ENCODE measurements around the gene LCE1F.

LCE1F gene

DNA sequence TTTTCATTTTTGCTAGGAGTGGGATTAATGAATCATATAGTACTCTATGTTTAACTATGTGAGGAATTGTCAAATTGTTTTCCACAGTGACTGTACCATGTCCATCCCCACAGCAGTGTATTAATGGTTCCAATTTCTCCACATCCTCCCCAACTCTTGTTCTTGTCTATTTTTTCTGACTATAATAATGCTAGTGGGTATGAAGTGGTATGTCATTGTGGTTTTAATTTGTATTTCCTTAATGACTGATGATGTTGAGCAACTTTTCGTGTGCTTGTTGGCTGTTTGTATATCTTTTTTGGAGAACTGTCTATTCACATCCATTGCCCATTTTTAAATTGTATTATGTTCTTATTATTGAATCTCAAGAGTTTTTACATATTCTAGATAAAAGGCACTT lies 27.1 kb upstream of the LCE1F start:
- H3K9me3 ChIP-seq (ENCODE audit: control insufficient read depth in 1 of 2, low read length in 2 of 2): no peaks in the 10 kb centered on the region
- no peaks in the 10 kb centered on the region for H3K27me3 ChIP-seq (ENCODE audit: control insufficient read depth in 1 of 2, insufficient read depth in 2 of 2, low read length in 2 of 2)
- H3K4me1 ChIP-seq (ENCODE audit: control insufficient read depth in 1 of 2, insufficient read depth in 2 of 2, low read length in 2 of 2): no peaks in the 10 kb centered on the region
- no peak overlapping the region for H3K4me3 ChIP-seq (ENCODE audit: low read depth in 1 of 2, low read length in 2 of 2)
- H3K27ac ChIP-seq (ENCODE audit: low read depth, low read length): no peak overlapping the region
- no peaks in the 10 kb centered on the region for H3K36me3 ChIP-seq (ENCODE audit: control insufficient read depth in 1 of 2, insufficient read depth in 2 of 2, low read length in 2 of 2)
- H3K9ac ChIP-seq (ENCODE audit: low read depth in 1 of 2, low read length in 2 of 2): no peak overlapping the region

- no peak overlapping the region for H3K4me3 ChIP-seq (ENCODE audit: low read depth in 1 of 2, low read length in 2 of 2)
- no peak overlapping the region for H3K9ac ChIP-seq (ENCODE audit: low read depth in 1 of 2, low read length in 2 of 2)
- no peaks in the 10 kb centered on the region for H3K9me3 ChIP-seq (ENCODE audit: control insufficient read depth in 1 of 2, low read length in 2 of 2)
- H3K36me3 ChIP-seq (ENCODE audit: control insufficient read depth in 1 of 2, insufficient read depth in 2 of 2, low read length in 2 of 2): no peaks in the 10 kb centered on the region
- H3K27ac ChIP-seq (ENCODE audit: low read depth, low read length): no peak overlapping the region
- H3K27me3 ChIP-seq (ENCODE audit: control insufficient read depth in 1 of 2, insufficient read depth in 2 of 2, low read length in 2 of 2): no peaks in the 10 kb centered on the region
- no peaks in the 10 kb centered on the region for H3K4me1 ChIP-seq (ENCODE audit: control insufficient read depth in 1 of 2, insufficient read depth in 2 of 2, low read length in 2 of 2)
These were observed 22.7 kb upstream of the LCE1F start for GRCh38 chr1:152752225-152752624.

DNA sequence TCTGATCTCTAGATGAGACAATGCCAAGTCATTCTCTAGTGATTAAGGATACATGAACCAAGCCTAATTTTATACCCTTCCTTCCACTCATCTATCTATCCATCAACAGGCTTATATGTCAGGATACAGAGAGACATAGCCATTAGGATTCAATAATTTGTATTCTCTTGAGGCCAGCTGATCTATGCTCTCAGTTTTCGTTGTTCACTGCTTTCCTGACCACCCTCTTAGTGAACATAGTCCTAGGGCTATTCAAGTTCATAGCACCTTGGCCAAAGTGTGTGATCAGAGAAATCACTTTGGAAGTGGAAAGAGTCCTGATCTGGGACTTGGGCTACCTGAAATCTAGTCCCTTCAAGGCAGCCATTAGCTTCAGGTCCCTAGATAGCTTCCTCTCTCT lies 21.4 kb upstream of the LCE1F start:
- no peaks in the 10 kb centered on the region for H3K27me3 ChIP-seq (ENCODE audit: control insufficient read depth in 1 of 2, insufficient read depth in 2 of 2, low read length in 2 of 2)
- no peaks in the 10 kb centered on the region for H3K4me1 ChIP-seq (ENCODE audit: control insufficient read depth in 1 of 2, insufficient read depth in 2 of 2, low read length in 2 of 2)
- no peaks in the 10 kb centered on the region for H3K9me3 ChIP-seq (ENCODE audit: control insufficient read depth in 1 of 2, low read length in 2 of 2)
- H3K4me3 ChIP-seq (ENCODE audit: low read depth in 1 of 2, low read length in 2 of 2): no peak overlapping the region
- no peaks in the 10 kb centered on the region for H3K36me3 ChIP-seq (ENCODE audit: control insufficient read depth in 1 of 2, insufficient read depth in 2 of 2, low read length in 2 of 2)
- H3K27ac ChIP-seq (ENCODE audit: low read depth, low read length): no peak overlapping the region
- no peak overlapping the region for H3K9ac ChIP-seq (ENCODE audit: low read depth in 1 of 2, low read length in 2 of 2)

DNA sequence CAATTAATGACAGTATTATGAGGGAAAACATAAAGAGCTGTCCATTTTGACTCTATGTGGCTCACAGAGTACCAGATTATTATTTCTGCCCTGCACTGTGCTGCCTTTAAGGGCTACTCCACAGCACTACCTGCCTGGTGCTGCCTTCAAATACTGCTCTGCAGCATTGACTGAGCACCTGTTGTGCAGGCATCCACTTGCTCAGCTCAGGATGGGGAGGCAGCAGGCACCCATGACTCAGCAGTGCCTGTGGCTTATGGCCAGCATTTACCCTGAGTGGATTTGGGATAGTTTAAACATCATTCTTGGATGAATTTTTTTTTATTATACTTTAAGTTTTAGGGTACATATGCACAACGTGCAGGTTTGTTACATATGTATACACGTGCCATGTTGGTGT lies 18.1 kb upstream of the LCE1F start:
- no peak overlapping the region for H3K27ac ChIP-seq (ENCODE audit: low read depth, low read length)
- H3K4me3 ChIP-seq (ENCODE audit: low read depth in 1 of 2, low read length in 2 of 2): no peak overlapping the region
- no peak overlapping the region for H3K9ac ChIP-seq (ENCODE audit: low read depth in 1 of 2, low read length in 2 of 2)
- H3K36me3 ChIP-seq (ENCODE audit: control insufficient read depth in 1 of 2, insufficient read depth in 2 of 2, low read length in 2 of 2): no peaks in the 10 kb centered on the region
- H3K4me1 ChIP-seq (ENCODE audit: control insufficient read depth in 1 of 2, insufficient read depth in 2 of 2, low read length in 2 of 2): no peaks in the 10 kb centered on the region
- H3K9me3 ChIP-seq (ENCODE audit: control insufficient read depth in 1 of 2, low read length in 2 of 2): no peaks in the 10 kb centered on the region
- H3K27me3 ChIP-seq (ENCODE audit: control insufficient read depth in 1 of 2, insufficient read depth in 2 of 2, low read length in 2 of 2): no peaks in the 10 kb centered on the region

- Histone ChIP-seq H3K27me3 (ENCODE audit: control insufficient read depth in 1 of 2, insufficient read depth in 2 of 2, low read length in 2 of 2) (no peaks in the 10 kb centered on the region), H3K4me1 (ENCODE audit: control insufficient read depth in 1 of 2, insufficient read depth in 2 of 2, low read length in 2 of 2) (no peaks in the 10 kb centered on the region), H3K36me3 (ENCODE audit: control insufficient read depth in 1 of 2, insufficient read depth in 2 of 2, low read length in 2 of 2) (no peaks in the 10 kb centered on the region)
These were observed 17.2 kb upstream of the LCE1F start, which contains the start of gene KPRP for GRCh38 chr1:152757747-152758146. Gene KPRP, plus strand, starts transcription at chr1:152758025. Its CDS starts 1,564 bp downstream, at chr1:152759589.

DNA sequence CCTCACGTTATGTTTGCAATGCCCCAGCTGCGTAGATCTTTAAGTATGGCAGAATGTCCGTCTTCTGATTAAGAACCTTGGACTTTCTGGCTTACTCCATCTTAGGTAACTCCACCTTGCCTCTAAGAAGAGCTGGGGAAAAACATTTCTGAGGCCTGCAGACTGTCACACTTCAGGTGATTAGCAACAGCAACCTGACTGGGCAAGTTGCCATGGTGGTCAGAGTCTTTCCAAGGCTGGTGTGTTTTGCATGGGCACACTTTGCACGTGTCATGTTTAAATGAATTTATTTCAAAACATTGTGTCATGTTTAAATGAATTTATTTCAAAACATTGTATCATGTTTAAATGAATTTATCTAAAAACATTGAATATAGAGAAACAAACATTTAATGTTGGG lies 16.3 kb upstream of the LCE1F start:
- no peak overlapping the region for H3K4me3 ChIP-seq (ENCODE audit: low read depth in 1 of 2, low read length in 2 of 2)
- H3K27me3 ChIP-seq (ENCODE audit: control insufficient read depth in 1 of 2, insufficient read depth in 2 of 2, low read length in 2 of 2): no peaks in the 10 kb centered on the region
- H3K4me1 ChIP-seq (ENCODE audit: control insufficient read depth in 1 of 2, insufficient read depth in 2 of 2, low read length in 2 of 2): no peaks in the 10 kb centered on the region
- no peak overlapping the region for H3K27ac ChIP-seq (ENCODE audit: low read depth, low read length)
- no peaks in the 10 kb centered on the region for H3K9me3 ChIP-seq (ENCODE audit: control insufficient read depth in 1 of 2, low read length in 2 of 2)
- H3K9ac ChIP-seq (ENCODE audit: low read depth in 1 of 2, low read length in 2 of 2): no peak overlapping the region
- no peaks in the 10 kb centered on the region for H3K36me3 ChIP-seq (ENCODE audit: control insufficient read depth in 1 of 2, insufficient read depth in 2 of 2, low read length in 2 of 2)

More at GRCh38 chr1:152757747-152758146, 17.2 kb upstream of the LCE1F start, which contains the start of gene KPRP:
- Histone ChIP-seq H3K9ac (ENCODE audit: low read depth in 1 of 2, low read length in 2 of 2) (no peak within 1 kb of the TSS), H3K4me3 (ENCODE audit: low read depth in 1 of 2, low read length in 2 of 2) (no peak within 1 kb of the TSS), H3K9me3 (ENCODE audit: control insufficient read depth in 1 of 2, low read length in 2 of 2) (no peaks in the 10 kb centered on the region), H3K27ac (ENCODE audit: low read depth, low read length) (no peak within 1 kb of the TSS)

DNA sequence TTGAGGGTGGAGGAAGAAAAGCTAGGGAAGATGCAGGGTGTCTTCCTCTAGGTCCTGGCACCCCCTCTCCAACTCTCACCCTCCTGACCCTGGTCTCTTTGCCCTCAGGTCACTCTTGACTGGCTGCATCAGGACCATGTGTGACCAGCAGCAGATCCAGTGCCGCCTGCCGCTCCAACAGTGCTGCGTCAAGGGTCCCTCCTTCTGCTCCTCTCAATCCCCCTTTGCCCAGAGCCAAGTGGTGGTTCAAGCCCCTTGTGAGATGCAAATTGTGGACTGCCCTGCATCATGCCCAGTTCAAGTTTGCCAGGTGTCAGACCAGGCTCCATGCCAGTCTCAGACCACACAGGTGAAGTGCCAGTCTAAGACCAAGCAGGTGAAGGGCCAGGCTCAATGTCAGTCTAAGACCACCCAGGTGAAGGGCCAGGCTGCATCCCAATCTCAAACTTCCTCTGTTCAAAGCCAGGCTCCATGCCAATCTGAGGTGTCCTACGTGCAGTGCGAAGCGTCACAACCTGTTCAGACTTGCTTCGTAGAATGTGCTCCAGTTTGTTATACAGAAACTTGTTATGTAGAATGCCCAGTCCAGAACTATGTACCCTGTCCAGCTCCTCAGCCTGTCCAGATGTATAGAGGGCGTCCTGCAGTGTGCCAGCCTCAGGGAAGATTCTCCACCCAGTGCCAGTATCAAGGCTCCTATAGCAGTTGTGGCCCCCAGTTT lies 15.3 kb upstream of the LCE1F start:
- no peaks in the 10 kb centered on the region for H3K36me3 ChIP-seq (ENCODE audit: control insufficient read depth in 1 of 2, insufficient read depth in 2 of 2, low read length in 2 of 2)
- H3K27ac ChIP-seq (ENCODE audit: low read depth, low read length): no peak overlapping the region
- H3K4me1 ChIP-seq (ENCODE audit: control insufficient read depth in 1 of 2, insufficient read depth in 2 of 2, low read length in 2 of 2): no peaks in the 10 kb centered on the region
- no peak overlapping the region for H3K4me3 ChIP-seq (ENCODE audit: low read depth in 1 of 2, low read length in 2 of 2)
- no peak overlapping the region for H3K9ac ChIP-seq (ENCODE audit: low read depth in 1 of 2, low read length in 2 of 2)
- H3K27me3 ChIP-seq (ENCODE audit: control insufficient read depth in 1 of 2, insufficient read depth in 2 of 2, low read length in 2 of 2): no peaks in the 10 kb centered on the region
- no peaks in the 10 kb centered on the region for H3K9me3 ChIP-seq (ENCODE audit: control insufficient read depth in 1 of 2, low read length in 2 of 2)

GRCh38 chr1:152760551-152761190 lies 14.3 kb upstream of the LCE1F start:
- no peak overlapping the region for H3K4me3 ChIP-seq (ENCODE audit: low read depth in 1 of 2, low read length in 2 of 2)
- no peaks in the 10 kb centered on the region for H3K4me1 ChIP-seq (ENCODE audit: control insufficient read depth in 1 of 2, insufficient read depth in 2 of 2, low read length in 2 of 2)
- no peak overlapping the region for H3K27ac ChIP-seq (ENCODE audit: low read depth, low read length)
- no peak overlapping the region for H3K9ac ChIP-seq (ENCODE audit: low read depth in 1 of 2, low read length in 2 of 2)
- no peaks in the 10 kb centered on the region for H3K9me3 ChIP-seq (ENCODE audit: control insufficient read depth in 1 of 2, low read length in 2 of 2)
- H3K36me3 ChIP-seq (ENCODE audit: control insufficient read depth in 1 of 2, insufficient read depth in 2 of 2, low read length in 2 of 2): no peaks in the 10 kb centered on the region
- no peaks in the 10 kb centered on the region for H3K27me3 ChIP-seq (ENCODE audit: control insufficient read depth in 1 of 2, insufficient read depth in 2 of 2, low read length in 2 of 2)

GRCh38 chr1:152761609-152762213 lies 13.2 kb upstream of the LCE1F start:
- Histone ChIP-seq H3K9me3 (ENCODE audit: control insufficient read depth in 1 of 2, low read length in 2 of 2) (no peaks in the 10 kb centered on the region), H3K27ac (ENCODE audit: low read depth, low read length) (no peak overlapping the region), H3K4me1 (ENCODE audit: control insufficient read depth in 1 of 2, insufficient read depth in 2 of 2, low read length in 2 of 2) (no peaks in the 10 kb centered on the region), H3K4me3 (ENCODE audit: low read depth in 1 of 2, low read length in 2 of 2) (no peak overlapping the region), H3K9ac (ENCODE audit: low read depth in 1 of 2, low read length in 2 of 2) (no peak overlapping the region), H3K27me3 (ENCODE audit: control insufficient read depth in 1 of 2, insufficient read depth in 2 of 2, low read length in 2 of 2) (no peaks in the 10 kb centered on the region), H3K36me3 (ENCODE audit: control insufficient read depth in 1 of 2, insufficient read depth in 2 of 2, low read length in 2 of 2) (no peaks in the 10 kb centered on the region)

- Histone ChIP-seq H3K4me3 (ENCODE audit: low read depth in 1 of 2, low read length in 2 of 2) (no peak overlapping the region), H3K27ac (ENCODE audit: low read depth, low read length) (no peak overlapping the region), H3K9ac (ENCODE audit: low read depth in 1 of 2, low read length in 2 of 2) (no peak overlapping the region), H3K9me3 (ENCODE audit: control insufficient read depth in 1 of 2, low read length in 2 of 2) (no peaks in the 10 kb centered on the region), H3K36me3 (ENCODE audit: control insufficient read depth in 1 of 2, insufficient read depth in 2 of 2, low read length in 2 of 2) (no peaks in the 10 kb centered on the region), H3K4me1 (ENCODE audit: control insufficient read depth in 1 of 2, insufficient read depth in 2 of 2, low read length in 2 of 2) (no peaks in the 10 kb centered on the region), H3K27me3 (ENCODE audit: control insufficient read depth in 1 of 2, insufficient read depth in 2 of 2, low read length in 2 of 2) (no peaks in the 10 kb centered on the region)
These were observed 6.0 kb upstream of the LCE1F start for GRCh38 chr1:152768847-152769533.
